ENCODE results near the gene CORO7. TPM values are rescaled to one million over a fixed set of nuclear protein-coding genes. Genes with fewer than 3 reads are reported as not detected.

CORO7 gene
- total and polyA plus RNA-seq, 7 experiments from 2014 or later: 29.6 to 572 (median 141) TPM

DNA sequence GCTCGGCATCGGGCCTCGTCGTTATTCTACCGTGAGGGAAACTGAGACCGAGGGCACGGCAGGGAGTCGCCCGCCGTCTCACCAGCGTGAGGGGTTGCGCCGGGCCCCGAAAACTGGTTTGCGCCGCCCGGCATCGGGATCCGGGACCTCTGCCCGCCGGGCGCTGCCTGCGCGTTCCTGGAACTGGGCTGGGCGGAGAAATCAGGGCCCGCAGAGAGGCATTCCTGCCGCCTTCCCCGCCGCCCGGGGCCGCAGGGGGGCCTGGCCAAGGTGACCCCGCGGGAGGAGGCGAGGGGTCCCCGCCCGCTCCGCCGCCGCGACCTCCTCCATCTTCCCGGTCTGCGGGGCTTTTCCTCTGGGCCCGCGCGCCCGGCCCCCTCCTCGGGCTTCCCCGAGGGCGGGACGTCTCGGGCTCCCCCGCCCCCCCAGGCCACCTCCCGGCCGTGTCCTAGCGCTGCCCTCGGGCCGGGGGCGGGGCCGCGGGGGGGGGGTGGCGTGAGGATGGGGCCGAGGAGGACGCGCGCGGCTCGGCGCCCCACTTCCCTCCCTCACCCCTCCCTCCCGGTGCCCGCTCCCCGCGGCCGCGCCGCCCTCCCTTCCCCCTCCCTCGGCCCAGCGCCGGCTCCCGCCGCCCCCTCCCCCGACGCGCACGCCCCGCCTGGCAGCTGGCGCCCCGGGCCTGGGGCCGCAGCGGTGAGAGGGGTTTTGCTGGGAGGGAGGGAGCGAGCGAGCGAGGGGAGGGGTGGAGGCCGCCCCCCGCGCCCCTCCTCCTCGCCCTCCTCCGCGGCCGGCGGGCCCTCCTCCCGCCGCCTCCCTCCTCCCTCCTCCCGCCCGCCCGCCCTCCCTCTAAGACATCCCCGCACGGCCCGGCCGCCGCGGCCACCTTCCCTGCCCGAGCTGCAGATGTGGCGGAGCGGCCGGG, 100.9 kb downstream of the CORO7 start, which contains the start of gene GLIS2:
Gene GLIS2 (plus strand): TSS at position 882 of the 922 bp plus-strand sequence. CDS start 16,214 bp downstream, outside the sequence.
- peak within 1 kb of the TSS; percentile 41 for H3K27ac ChIP-seq (ENCODE audit: low read depth, low read length)
- Mint-ChIP-seq H3K4me1 (peaks cover 10 to 19% (median 11%) of the 10 kb centered on the region in 7 donors), H3K27ac (peak within 1 kb of the TSS in 5 of 9 donors; percentile 22 to 95 (median 47)), H3K9me3 (no peaks in the 10 kb centered on the region), H3K27me3 (peaks cover 12 to 18% (median 13%) of the 10 kb centered on the region in 5 donors), H3K36me3 (peaks cover 0 to 3% (median 0%) of the 10 kb centered on the region in 5 donors), H3K4me3 (peak within 1 kb of the TSS; percentile 72 to 96 (median 89))
- peak; percentile 48 for ATAC-seq
- H3K4me3 ChIP-seq (ENCODE audit: low read length): peak within 1 kb of the TSS; percentile 53
- no peaks in the 10 kb centered on the region for H3K36me3 ChIP-seq (ENCODE audit: control insufficient read depth in 2 of 3, insufficient read depth in 3 of 3, low read length in 3 of 3)
- H3K27me3 ChIP-seq (ENCODE audit: control insufficient read depth in 2 of 2, insufficient read depth in 2 of 2, low read length in 2 of 2): peaks cover 0 to 8% of the 10 kb centered on the region in 2 donors
- peaks cover 0 to 14% of the 10 kb centered on the region in 2 donors for H3K4me1 ChIP-seq (ENCODE audit: control insufficient read depth in 2 of 2, insufficient read depth in 2 of 2, low read length in 2 of 2)
- ChIA-PET CTCF (interaction anchor here (1.5 kb wide), 1 partner anchor 30 kb away, joined by 5 read pairs; no protein-coding TSS in a partner anchor), POLR2A (interaction anchor here (0.5 to 1.4 kb wide), 3 partner anchors 8 to 1060 kb away, joined by 3 to 6 read pairs (median 5); no protein-coding TSS in a partner anchor)
- intact Hi-C loops (cut with micrococcal nuclease): loop anchor here (1.0 to 10.0 kb wide), 2 partner anchors 8 to 131 kb away; no protein-coding TSS in a partner anchor
- no peaks in the 10 kb centered on the region for H3K9me3 ChIP-seq (ENCODE audit: control insufficient read depth in 2 of 3, low read length in 3 of 3)
- DNase-seq: peak in 2 of 9 donors; percentile 17 to 52

DNA sequence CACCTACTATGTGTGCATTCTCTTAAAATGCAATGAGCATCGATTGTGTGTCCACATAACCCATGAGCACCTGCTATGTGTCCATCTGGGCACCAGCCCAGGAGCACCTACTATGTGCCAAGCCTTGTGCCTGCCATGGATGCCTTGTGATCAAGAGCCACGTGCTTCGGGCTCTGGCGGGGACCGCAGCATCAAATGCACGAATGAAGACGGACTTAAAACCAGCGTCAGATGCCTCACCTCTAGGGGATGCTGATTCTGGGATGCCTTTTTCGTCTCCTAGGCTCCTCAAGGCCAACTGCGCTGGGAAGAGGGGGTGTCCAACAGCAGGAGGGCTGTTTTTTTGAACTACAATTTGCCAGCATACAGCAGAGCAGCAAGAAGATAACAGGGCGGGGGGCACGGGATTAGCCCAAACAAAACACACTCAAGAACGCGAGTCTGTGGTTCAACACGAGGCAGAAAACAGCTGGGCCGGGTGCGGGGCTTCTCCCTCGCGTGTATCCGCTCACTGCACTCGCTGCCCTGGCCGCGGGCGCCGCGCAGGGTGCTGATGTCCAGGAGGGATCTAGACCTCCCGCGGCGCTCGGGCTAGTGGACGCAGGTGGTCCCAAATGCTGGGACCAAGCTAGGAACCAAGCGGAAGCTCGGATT, 101.7 kb downstream of the CORO7 start:
- Mint-ChIP-seq H3K4me1 (peaks cover 10 to 21% (median 11%) of the 10 kb centered on the region in 7 donors), H3K9me3 (no peaks in the 10 kb centered on the region), H3K27ac (peak overlapping the region in 8 of 9 donors; percentile 22 to 95 (median 58)), H3K27me3 (peaks cover 12 to 18% (median 13%) of the 10 kb centered on the region in 5 donors), H3K4me3 (peak overlapping the region; percentile 72 to 96 (median 89)), H3K36me3 (peaks cover 0 to 3% (median 0%) of the 10 kb centered on the region in 5 donors)
- no peaks in the 10 kb centered on the region for H3K9me3 ChIP-seq (ENCODE audit: control insufficient read depth in 2 of 3, low read length in 3 of 3)
- H3K4me3 ChIP-seq (ENCODE audit: low read length): peak overlapping the region; percentile 53
- H3K27me3 ChIP-seq (ENCODE audit: control insufficient read depth in 2 of 2, insufficient read depth in 2 of 2, low read length in 2 of 2): peaks cover 0 to 8% of the 10 kb centered on the region in 2 donors
- intact Hi-C loops (cut with micrococcal nuclease): loop anchor here in 1 of 2 donors (1.0 to 10.0 kb wide), 2 partner anchors 7 to 130 kb away; no protein-coding TSS in a partner anchor
- DNase-seq: peak in 6 of 9 donors; percentile 24 to 38 (median 36)
- no peaks in the 10 kb centered on the region for H3K36me3 ChIP-seq (ENCODE audit: control insufficient read depth in 2 of 3, insufficient read depth in 3 of 3, low read length in 3 of 3)
- CTCF ChIA-PET: interaction anchor here (1.5 kb wide), 1 partner anchor 29 kb away, joined by 5 read pairs; no protein-coding TSS in a partner anchor
- ATAC-seq: peak; percentile 12
- H3K27ac ChIP-seq (ENCODE audit: low read depth, low read length): peak overlapping the region; percentile 41
- peaks cover 0 to 12% of the 10 kb centered on the region in 2 donors for H3K4me1 ChIP-seq (ENCODE audit: control insufficient read depth in 2 of 2, insufficient read depth in 2 of 2, low read length in 2 of 2)
- POLR2A ChIA-PET: interaction anchor here (1.2 to 1.4 kb wide), 2 partner anchors 8 to 43 kb away, joined by 3 to 6 read pairs; no protein-coding TSS in a partner anchor

GRCh38 chr16:4313563-4314531, 102.5 kb downstream of the CORO7 start:
- peak overlapping the region in 3 of 9 donors; percentile 35 to 47 (median 38) for H3K27ac Mint-ChIP-seq
- H3K9me3 Mint-ChIP-seq: no peaks in the 10 kb centered on the region
- peaks cover 12 to 18% (median 13%) of the 10 kb centered on the region in 5 donors for H3K27me3 Mint-ChIP-seq
- peaks cover 0 to 3% of the 10 kb centered on the region in 2 donors for H3K4me1 ChIP-seq (ENCODE audit: control insufficient read depth in 2 of 2, insufficient read depth in 2 of 2, low read length in 2 of 2)
- H3K36me3 Mint-ChIP-seq: peaks cover 0 to 3% (median 0%) of the 10 kb centered on the region in 5 donors
- ATAC-seq (no peak), DNase-seq (peak in 1 of 9 donors; percentile 29)
- H3K36me3 ChIP-seq (ENCODE audit: control insufficient read depth in 2 of 3, insufficient read depth in 3 of 3, low read length in 3 of 3): no peaks in the 10 kb centered on the region
- intact Hi-C loops (cut with micrococcal nuclease): loop anchor here in 1 of 2 donors (10.0 kb wide), 1 partner anchor 129 kb away; no protein-coding TSS in a partner anchor
- H3K9me3 ChIP-seq (ENCODE audit: control insufficient read depth in 2 of 3, low read length in 3 of 3): no peaks in the 10 kb centered on the region
- POLR2A ChIA-PET: interaction anchor here (1.4 kb wide), 1 partner anchor 42 kb away, joined by 6 read pairs; no protein-coding TSS in a partner anchor
- no peak overlapping the region for H3K27ac ChIP-seq (ENCODE audit: low read depth, low read length)
- peak overlapping the region; percentile 72 to 96 (median 86) for H3K4me3 Mint-ChIP-seq
- peaks cover 8 to 21% (median 11%) of the 10 kb centered on the region in 7 donors for H3K4me1 Mint-ChIP-seq
- CTCF ChIA-PET: interaction anchor here (1.5 kb wide), 1 partner anchor 29 kb away, joined by 5 read pairs; no protein-coding TSS in a partner anchor
- peaks cover 0 to 8% of the 10 kb centered on the region in 2 donors for H3K27me3 ChIP-seq (ENCODE audit: control insufficient read depth in 2 of 2, insufficient read depth in 2 of 2, low read length in 2 of 2)
- H3K4me3 ChIP-seq (ENCODE audit: low read length): no peak overlapping the region

DNA sequence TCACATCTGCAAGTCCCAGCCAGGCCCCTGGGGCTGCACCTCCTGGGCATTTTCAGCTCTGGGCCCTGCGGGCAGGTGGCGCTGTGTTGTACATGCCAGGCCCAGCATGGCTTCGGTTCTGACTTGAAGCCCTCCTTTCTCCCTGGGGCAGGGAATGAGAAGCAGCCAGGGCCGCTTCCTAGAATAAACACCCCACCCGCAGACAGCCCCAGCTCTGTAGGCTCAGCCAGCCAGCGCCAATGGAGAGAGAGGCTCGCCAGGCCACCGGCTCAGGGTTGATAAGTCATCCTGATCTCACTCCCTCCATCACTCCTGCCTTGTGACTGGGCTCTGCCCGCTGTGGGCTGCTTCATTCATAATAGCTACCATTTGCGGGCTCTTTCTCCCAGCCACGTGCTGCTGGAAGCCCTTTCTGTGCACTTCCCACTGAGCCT, 106.5 kb downstream of the CORO7 start:
- DNase-seq (peak in 8 of 9 donors; percentile 34 to 62 (median 54)), ATAC-seq (no peak)
- POLR2A ChIA-PET: interaction anchor here (2.1 kb wide), 1 partner anchor 37 kb away, joined by 15 read pairs; the partner anchor contains the start of gene TFAP4
- peaks cover 0 to 7% (median 0%) of the 10 kb centered on the region in 5 donors for H3K36me3 Mint-ChIP-seq
- no peaks in the 10 kb centered on the region for H3K9me3 Mint-ChIP-seq
- peaks cover 10 to 17% (median 12%) of the 10 kb centered on the region in 5 donors for H3K27me3 Mint-ChIP-seq
- CTCF ChIA-PET: interaction anchor here (0.6 to 4.8 kb wide), 4 partner anchors 12 to 59 kb away, joined by 3 to 22 read pairs (median 4); no protein-coding TSS in a partner anchor
- Histone ChIP-seq H3K9me3 (ENCODE audit: control insufficient read depth in 2 of 3, low read length in 3 of 3) (no peaks in the 10 kb centered on the region), H3K36me3 (ENCODE audit: control insufficient read depth in 2 of 3, insufficient read depth in 3 of 3, low read length in 3 of 3) (no peaks in the 10 kb centered on the region), H3K4me1 (ENCODE audit: control insufficient read depth in 2 of 2, insufficient read depth in 2 of 2, low read length in 2 of 2) (peaks cover 17% of the 10 kb centered on the region in 2 donors), H3K4me3 (ENCODE audit: low read length) (no peak overlapping the region), H3K27ac (ENCODE audit: low read depth, low read length) (no peak overlapping the region), H3K27me3 (ENCODE audit: control insufficient read depth in 2 of 2, insufficient read depth in 2 of 2, low read length in 2 of 2) (peaks cover 0 to 8% of the 10 kb centered on the region in 2 donors)
- H3K4me1 Mint-ChIP-seq: peaks cover 17 to 36% (median 32%) of the 10 kb centered on the region in 7 donors
- intact Hi-C loops (cut with micrococcal nuclease): loop anchor here (1.0 to 10.0 kb wide), 5 partner anchors 20 to 1638 kb away; partner anchors contain the start of gene SEC14L5 (in 2 of the 2)
- H3K4me3 Mint-ChIP-seq: peak overlapping the region in 4 of 10 donors; percentile 16 to 69 (median 30)
- peak overlapping the region in 5 of 9 donors; percentile 24 to 93 (median 48) for H3K27ac Mint-ChIP-seq

All from naive thymus-derived CD4-positive, alpha-beta T cell (primary cell).